Mucosa of gallbladder (tissue), 1 donor: ENCODE data around the gene ATP6V0E1. TPM values are rescaled to one million over a fixed set of nuclear protein-coding genes. Genes with fewer than 3 reads are reported as not detected.

Experiments
- DNase-seq: peaks from one replicate; pipeline ENCODE4 v3.0.0-alpha.2; 2020; ENCODE audit warnings: low spot score
- total RNA-seq: library from RNA; stranded (reverse); gene quantifications from one replicate; pipeline ENCODE4 v1.2.1, GENCODE V29; 2021
- donor health status: DM: no; HTN: no; CAD: no.

The ATP6V0E1 gene
- total RNA-seq, 1 donor from 2014 or later, result 260 TPM

DNA sequence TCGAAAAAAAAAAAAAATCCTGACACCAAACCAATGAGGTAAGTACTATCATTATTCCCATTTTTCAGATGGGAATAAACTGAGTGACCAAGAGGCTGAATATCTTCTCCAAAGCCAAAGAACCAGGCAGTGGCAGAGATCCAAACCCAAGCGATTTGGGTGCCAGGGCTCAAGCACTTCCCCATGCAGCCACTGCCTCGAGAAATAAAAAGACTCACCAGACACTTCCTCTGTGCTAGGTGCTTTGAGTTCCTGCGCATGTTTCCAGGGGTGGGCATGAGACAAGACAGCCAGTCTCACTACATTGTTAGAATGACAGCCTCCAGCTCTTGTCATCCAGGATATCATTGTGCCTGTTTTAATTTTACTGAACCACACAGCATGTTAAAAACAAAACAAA, 26.6 kb upstream of the ATP6V0E1 start:
- no peak for DNase-seq

DNA sequence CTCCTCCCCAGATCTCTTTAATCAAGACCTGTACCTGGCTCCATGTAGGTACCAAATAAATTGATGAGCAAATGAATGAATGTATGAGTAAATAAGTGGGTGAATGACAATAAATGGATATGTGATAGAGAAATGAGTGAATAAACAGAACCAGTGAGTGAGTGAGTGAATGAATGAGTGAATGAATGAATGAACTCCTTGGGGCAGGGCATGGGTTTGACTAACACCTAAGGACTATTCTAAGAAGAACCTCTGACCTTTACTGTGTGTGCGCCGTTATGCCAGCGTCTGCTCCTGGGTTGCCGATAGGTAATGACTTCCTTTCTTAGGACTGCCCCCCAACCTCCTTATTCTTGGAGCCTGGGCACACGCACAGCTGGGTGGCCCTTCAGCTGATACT, 26.1 kb upstream of the ATP6V0E1 start:
- no peak for DNase-seq

DNA sequence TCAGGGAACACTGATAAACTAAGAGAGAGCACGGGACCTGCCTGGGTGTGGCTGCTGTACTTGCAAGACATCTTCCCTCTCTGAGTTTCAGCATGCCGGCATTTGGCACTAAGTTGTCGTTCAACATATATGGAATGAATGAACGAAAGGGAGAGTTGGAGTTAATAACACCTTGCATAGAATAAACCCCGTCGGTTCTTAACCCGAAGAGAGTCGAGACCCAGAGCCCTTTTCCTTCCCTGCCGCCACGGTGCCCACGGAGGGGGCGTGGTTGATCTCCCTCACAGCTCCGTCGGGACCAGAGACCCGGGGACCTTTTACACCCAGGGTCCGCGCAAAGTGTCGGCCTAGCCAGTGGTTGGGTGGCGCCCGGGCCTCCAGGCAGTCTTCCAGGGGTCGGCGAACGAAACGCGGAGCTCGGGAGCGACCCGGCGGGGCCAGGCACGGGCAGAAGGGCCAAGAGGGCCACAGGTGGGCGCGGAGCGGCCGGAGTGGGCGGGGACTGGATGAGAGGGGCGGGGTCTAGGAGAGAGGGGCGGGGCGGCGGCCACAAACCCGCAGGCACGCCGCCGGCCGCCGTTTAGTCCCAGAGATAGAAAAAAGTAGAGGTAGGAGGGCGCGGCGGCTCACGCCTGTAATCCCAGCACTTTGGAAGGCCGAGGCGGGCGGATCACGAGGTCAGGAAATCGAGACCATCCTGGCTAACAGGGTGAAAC, 25.1 kb upstream of the ATP6V0E1 start:
- peak; percentile 49 for DNase-seq

DNA sequence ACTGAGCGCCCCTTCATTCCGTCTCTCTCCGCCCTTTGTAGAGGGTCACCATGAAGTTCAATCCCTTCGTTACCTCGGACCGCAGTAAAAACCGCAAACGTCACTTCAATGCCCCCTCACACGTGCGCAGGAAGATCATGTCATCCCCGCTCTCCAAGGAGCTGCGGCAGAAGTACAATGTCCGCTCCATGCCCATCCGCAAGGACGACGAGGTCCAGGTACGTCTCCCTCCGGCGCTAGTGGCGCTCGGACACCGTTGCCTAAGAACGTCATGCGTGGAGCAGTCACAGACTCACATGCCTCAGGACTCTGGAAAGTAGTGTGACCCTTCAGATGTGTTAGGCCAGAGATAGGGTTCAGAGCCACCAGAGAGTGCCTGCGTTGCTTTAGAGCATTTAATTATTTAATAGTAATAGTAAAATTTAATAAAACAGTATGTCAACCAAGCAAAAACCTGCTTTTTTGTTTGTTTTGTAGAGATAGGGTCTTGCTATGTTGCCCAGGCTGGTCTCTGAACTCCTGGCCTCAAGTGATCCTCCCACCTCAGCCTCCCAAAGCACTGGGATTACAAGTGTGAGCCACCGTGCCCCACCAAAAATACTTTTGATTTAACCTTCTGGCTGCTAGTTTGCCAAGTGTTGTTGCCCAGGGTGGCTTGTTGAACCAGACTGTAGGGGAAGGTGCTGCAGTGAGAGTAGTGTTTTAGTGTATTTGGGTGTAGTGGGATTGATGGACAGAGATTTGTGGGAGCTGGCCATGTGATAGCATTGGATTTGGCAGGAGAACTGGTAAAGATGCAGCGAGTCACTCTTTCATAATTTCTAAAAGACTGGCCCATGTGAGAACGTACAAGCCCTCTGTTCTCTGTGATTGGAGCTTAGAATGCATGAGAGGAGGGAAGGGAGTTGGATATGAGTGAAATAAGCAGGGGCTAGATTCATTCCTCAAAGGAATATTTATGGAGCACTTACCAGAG, 23.5 kb upstream of the ATP6V0E1 start:
- DNase-seq, result no peak

DNA sequence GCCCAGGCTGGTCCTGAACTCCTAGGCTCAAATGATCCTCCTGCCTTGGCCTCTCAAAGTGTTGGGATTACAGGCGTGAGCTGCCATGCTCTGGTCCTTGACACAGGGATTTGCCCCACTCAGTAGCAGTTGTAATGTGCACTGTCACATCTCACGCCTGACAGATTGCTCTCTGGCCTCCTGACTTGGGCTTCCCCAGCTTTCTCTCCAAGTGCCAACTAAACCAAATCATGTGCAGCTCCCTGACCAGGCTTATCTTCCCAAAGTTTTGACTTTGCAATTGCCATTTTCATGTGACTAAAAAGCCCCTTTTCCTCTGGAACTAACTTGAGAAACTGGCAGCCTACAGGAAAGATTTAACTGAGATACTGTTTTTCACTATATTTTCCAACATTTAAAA, 13.7 kb upstream of the ATP6V0E1 start:
- no peak for DNase-seq

DNA sequence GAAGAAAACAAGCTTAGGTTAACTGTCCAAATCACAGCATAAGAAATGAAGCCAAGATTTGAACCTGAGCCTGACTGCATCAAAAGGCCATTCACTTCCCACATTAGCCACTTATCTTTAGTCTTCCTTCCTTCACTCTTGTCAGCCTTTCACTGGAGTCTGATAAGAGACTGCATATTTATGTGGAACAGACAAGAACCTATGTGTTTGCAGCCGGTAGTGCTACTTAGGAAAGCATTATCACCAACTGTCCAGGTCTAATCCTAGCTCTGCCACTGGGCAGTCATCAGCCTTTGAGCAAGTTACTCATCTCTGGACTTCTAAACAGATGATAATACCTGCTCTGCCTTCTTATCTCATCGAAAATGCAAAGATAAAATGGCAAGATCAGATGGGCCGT, 12.1 kb upstream of the ATP6V0E1 start:
- no peak for DNase-seq

DNA sequence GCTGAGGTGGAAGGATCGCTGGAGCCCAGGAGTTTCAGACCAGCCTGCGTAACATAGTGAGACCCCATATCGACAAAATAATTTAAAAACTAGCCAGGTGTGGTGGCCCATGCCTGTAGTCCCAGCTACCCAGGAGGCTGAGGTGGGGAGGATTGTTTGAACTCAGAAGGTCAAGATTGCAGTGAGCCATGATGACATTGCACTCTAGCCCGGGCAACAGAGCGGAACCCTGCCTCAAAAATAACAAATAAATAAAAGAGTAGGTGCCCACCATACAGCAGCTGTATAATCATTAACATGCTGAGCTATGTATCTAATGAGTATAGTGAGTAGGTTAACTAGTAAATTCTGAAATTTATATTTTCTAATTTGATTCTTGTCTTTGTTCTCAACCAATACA, 11.0 kb upstream of the ATP6V0E1 start:
- DNase-seq, result no peak

DNA sequence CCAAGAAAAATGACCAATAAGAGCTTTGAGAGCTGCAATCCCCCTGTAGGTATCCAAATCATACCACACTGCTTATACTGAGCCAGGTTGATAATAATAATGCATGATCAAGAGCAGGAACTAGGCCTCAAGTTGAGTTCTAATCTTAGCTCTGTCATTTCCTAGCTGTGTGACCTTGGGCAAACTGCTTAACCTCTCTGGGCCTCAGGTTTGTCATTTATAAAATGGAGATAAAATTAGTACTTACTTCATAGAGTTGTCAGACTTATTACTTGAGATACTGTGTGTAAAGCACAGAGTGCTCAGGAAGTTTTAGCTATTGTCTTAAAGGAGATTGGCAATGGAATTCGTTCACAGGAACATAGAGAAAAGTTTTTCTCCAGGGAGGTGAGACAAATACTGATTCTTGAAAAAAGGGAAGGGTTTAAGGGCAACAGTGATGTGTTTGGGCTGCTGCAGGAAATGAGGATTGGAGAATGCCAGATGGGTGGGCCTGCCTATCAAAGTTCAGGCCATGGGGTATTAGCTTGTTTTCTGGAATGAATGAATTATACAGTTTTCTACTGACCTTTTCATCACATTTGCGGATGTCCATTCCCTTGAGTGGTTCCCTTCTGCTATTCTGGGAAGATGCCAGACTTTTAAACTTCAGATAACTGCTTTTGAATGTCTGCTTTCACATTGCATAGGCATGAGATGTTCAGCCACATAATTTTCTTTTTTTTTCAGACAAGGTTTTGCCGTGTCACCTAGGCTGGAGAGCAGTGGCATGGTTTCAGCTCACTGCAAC, 10.2 kb upstream of the ATP6V0E1 start:
- DNase-seq, result no peak

DNA sequence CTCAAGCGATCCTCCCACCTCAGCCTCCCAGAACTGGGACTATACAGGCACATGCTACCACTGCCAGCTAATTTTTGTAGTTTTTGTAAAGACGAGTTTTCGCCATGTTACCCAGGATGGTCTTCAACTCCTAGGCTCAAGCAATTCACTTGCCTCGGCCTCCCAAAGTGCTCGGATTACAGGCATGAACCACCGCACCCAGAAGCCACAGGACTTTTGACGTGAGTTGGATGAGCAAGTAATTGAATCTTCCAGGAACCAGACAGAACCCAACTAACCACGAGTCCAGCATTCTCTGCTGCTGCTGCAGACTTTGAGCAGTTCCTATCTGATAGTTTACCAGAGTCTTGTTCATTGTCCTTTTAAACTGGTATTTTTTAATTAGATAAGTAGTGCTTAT, 9.6 kb upstream of the ATP6V0E1 start:
- no peak for DNase-seq

DNA sequence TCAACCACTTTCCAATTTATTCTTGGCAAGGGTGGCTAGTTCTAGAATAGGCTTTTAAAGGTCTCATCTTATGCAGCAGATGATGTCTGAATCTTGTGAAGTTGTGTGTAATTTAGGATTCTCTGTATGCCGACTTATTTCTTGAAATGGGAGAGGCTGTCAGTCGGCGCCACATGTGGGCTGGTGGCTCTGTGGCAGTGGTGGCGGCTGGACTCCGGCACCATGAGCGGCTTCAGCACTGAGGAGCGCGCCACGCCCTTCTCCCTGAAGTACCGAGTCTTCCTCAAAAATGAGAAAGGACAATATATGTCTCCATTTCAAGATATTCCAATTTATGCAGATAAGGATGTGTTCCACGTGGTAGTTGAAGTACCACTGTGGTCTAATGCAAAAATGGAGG, 8.3 kb upstream of the ATP6V0E1 start:
- no peak for DNase-seq

DNA sequence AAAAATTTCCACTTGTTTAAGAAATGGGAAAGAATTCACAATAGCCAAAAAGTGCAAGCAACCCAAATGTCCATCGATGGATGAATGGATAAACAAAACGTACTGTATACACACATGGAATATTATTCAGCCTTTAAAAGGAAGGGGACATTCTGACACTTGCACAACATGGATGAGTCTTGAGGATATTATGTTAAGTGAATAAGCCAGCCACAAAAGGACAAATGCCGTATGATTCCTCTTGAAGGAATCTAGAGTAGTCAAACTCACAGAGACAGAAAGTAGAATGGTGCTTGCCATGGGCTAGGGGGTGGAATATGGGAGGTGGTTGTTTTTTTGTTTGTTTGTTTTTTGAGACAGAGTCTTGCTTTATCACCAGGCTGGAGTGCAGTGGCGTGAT, 3.8 kb upstream of the ATP6V0E1 start:
- DNase-seq, result no peak

DNA sequence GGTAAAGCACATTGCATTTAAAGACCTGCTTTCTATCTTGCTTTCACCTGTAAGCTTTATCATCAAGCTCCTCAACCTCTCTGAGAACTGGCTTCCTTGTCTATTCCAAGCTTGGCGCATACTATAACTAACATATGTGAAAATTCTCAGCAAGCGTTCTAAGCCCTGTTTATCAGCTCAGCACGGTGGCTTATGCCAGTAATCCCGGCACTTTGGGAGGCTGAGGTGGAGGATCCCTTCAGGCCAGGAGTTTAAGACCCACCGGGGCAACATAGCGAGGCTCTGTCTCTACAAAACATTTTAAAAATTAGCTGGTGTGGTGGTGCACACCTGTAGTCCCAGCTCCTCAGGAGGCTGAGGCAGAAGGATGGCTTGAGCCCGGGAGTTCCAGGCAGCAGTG, 1.6 kb upstream of the ATP6V0E1 start:
- no peak for DNase-seq

DNA sequence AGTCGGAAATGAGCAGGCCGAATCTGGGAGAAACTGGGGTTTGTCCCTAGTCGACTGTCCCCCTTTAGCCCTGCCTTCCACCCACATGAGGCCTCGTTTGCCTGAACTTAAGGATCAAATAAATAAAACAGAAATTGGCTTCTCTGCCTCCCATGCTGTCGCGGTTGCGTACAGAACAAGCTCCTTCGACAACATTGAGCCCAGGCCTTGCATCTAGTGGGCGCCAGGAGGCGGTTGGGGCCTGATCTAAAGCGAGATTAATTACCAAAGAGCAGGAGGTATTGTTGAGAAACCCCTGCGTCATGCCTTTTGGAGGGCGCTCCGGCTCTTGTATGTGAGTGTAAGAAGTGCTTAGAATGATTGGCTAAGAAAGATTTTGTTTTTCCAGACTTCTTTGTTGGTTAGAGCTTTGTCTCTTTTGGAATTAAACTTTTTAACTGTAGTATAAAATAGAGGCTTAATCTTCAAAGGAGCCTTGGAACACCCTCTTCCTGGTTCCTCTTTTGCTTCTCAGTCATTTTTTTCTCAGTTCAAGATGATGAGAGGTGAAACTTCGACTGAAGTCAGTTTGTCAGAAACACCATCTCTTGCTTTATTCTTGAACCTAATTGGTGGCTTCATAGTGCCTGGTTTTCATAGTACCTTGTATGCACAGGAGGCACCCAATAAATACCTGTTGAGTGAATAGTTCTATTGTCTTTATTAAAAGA, 828 bp downstream of the ATP6V0E1 start:
- DNase-seq, result peak; percentile 58

DNA sequence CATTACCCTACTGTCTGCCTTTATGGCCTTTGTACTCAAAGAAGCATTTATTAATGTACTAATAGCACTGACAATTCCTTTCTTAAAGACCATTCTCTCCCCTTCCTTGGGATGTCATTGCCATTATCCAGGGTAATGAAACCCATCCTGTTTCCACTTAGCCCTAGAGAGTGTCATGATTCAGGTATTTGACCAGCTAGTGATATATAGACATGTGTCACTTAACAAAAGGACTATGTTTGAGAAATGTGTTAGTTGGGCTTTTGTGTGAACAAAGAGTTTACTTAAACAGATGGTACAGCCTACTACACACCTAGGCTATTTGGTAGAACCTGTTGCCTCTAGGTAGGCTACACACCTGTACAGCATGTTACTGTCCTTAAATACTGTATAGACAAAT, 2.0 kb downstream of the ATP6V0E1 start:
- no peak for DNase-seq

DNA sequence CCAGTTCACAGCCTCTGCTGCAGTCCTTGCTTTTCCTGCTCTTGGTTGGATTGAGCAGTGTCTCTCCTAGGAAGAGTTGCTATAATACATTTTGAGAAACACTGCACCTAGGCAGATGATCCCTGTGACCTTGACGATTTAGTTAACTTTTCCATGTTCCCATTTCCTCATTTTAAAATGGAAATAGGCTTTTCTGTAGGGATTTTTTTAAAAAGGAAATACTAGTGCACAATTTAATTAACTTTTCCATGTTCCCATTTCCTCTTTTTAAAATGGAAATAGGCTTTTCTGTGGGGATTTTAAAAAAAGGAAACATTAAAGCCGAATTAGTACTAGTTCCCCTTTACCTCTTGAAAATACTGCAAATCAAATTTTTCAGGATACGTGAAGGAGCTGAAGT, 4.7 kb downstream of the ATP6V0E1 start:
- DNase-seq, result no peak

DNA sequence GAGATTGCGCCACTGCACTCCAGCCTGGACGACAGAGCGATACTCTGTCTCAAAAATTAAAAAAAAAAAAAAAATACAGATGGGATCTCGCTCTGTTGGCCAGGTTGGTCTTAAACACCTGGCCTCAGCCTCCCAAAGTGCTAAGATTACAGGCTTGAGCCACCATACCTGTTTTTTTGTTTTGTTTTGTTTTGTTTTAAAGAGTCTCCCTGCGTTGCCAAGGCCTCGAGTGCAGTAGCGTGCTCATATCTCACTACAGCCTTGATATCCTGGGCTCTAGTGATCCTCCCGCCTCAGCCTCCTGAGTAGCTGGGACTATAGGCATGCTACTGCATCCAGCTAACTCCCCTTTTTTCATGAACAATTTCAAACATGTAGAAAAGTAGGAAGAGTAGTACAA, 7.2 kb downstream of the ATP6V0E1 start:
- no peak for DNase-seq

DNA sequence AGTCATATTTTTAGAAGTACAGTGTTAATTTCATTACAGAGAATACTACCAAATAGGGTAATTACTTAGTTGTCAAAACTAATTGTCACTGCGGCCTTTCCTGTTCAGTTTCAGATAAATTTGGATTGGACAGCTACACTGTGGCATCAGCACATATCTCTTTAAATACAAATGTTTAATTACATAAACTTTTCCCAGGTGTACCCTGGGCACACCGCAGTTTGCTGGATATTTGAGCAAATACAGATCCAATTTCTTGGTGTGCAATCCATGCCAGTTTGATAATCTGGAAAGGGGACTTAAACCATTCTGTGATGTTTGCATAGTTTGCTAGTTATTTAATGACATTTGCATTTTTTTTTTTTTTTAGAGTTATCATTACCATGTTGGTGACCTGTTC, 10.8 kb downstream of the ATP6V0E1 start:
- no peak for DNase-seq

DNA sequence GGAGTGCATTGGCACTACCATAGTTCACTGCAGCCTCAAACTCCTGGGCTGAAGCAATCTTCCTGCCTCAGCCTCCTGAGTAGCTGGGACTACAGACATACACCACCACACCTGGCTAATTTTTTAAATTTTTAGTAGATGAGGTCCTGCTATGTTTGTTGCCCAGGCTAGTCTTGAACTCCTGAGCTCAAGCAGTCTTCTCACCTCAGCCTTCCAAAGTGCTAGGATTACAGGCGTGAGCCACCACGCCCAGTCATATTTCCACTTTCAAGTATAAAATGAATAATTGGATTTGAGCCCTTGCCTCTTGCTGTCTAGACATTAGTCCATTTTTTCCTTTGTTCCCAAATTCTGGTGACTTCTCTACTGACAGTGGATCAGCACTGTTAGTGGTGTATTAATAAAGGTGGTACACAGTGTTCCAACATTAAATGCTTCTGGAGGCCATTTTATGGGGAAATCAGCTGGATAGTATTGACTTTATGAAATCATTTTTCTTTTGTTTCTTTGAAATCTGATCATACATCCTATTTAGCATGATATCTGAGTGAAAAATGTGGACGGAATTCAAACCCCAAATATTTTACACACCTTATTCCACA, 15.9 kb downstream of the ATP6V0E1 start:
- no peak for DNase-seq

DNA sequence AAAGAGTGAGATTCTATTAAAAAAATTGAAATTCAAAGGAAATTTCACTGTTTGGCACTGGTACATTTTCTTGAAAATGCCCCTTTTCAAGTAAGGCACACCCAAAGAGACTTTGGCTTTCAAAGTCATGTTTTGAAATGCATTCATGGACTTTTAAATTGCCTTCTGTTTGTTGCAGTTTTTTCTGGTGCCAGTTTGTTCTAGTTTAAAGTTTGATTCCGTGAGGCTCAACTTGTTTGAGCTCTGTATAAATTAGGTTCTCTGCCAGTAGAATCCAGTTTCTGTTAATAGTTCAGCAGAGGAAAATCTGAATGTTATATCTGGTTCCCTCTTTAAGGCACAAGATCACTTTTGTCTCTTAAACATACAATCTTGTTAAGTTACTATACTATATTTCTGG, 16.4 kb downstream of the ATP6V0E1 start:
- DNase-seq, result no peak

DNA sequence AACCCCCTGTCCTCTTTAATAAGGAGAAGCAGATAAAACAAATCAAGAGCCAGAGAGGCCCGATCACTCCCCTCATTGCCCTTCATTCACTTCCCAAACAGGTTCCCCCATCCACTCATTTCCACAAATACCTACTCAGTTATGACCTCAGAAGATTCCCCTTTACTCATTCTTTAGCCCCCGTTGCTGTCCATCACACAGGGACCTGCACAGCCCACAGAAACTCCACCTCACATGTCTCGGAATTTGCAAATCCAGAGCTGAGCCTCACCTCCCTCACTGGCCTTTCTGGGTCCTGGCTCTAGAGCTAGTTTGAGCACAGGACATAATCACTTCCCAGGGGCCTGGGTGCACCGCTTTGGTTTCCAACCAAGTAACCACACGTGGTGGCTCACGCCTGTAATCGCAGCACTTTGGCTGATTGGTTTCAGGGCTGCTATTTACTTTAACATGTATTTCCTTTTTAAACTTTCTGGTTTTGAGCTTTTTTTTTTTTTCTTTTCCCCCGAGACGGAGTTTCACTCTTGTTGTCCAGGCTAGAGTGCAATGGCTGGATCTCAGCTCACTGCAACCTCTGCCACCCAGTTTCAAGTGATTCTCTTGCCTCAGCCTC, 17.8 kb downstream of the ATP6V0E1 start:
- DNase-seq, result no peak

DNA sequence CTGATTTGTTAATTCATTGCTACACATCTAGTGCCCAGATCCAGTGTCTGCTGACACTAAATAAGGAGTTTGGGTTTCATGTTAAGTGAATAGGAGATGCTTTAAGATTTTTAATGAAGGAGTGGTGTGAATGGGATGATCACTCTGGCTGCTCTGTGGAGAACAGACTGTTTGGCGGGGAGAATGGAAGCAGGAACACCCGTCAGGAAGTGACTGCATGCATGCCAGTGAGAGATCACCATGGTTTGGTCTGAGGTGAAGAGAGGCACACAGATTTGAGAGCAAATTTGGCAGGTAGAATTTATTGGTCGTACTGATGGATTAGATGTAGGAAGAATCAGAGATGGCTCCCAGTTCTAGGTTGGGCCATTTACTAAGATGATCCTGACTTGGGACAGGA, 19.8 kb downstream of the ATP6V0E1 start:
- DNase-seq, result no peak
